HG02852 (cell line): ENCODE measurements around the gene SKI.
"Not testable (repeated sequence)": the region's sequence is repeated elsewhere in the genome, so short reads cannot be mapped to it uniquely, and the experiment has no call there.

Experiments used
- ATAC-seq: cut with Tn5 transposase; IDR thresholded peaks from one replicate; pipeline ENCODE4 v1.9.1; 2021; ENCODE audit warnings: mild to moderate bottlenecking, moderate library complexity; ENCODE audit not compliant: unreplicated experiment

Gene SKI

GRCh38 chr1:2318314-2319278 is 90.5 kb downstream of the SKI start:
- ATAC-seq: no peak

DNA sequence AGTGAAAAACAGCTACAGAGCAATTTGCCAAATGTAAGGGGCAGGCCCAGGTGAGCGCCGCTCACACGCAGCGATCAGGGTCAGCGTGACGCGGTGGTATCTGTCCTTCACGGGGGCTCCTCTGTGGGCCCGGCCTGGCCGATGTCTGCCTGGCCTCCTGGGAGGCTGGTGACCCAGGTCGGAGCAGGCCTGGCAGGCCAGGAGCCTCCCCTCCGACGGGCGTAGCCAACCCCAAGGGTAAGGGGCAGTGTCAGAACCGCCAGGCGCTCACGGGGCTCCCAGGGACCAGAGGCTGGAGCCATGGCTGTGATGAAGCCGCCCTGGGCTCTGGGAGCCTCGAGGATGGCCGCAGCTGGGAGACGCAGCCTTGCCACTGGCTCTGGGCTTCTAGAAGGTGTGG is 91.2 kb downstream of the SKI start:
- no peak for ATAC-seq

DNA sequence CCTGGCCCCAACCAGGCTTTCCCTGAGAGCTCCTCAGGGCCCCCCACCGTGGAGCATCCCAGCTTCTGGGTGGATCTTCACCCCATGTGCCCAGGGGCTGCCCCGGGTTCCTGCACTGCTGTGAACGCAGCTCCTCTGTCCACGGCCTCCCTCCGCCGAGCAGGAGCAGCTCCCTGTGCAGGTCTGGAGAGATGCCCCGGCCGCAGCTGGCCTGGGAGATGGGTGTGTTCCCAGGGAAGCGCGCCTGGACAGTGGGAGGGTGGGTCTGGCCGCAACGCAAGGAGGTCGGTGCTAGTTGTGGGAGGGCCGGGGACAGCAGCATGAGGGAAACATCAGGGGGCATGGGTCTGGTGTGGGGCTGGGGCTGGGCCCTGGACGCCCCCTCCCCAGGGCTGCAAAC is 91.9 kb downstream of the SKI start:
- ATAC-seq: no peak

DNA sequence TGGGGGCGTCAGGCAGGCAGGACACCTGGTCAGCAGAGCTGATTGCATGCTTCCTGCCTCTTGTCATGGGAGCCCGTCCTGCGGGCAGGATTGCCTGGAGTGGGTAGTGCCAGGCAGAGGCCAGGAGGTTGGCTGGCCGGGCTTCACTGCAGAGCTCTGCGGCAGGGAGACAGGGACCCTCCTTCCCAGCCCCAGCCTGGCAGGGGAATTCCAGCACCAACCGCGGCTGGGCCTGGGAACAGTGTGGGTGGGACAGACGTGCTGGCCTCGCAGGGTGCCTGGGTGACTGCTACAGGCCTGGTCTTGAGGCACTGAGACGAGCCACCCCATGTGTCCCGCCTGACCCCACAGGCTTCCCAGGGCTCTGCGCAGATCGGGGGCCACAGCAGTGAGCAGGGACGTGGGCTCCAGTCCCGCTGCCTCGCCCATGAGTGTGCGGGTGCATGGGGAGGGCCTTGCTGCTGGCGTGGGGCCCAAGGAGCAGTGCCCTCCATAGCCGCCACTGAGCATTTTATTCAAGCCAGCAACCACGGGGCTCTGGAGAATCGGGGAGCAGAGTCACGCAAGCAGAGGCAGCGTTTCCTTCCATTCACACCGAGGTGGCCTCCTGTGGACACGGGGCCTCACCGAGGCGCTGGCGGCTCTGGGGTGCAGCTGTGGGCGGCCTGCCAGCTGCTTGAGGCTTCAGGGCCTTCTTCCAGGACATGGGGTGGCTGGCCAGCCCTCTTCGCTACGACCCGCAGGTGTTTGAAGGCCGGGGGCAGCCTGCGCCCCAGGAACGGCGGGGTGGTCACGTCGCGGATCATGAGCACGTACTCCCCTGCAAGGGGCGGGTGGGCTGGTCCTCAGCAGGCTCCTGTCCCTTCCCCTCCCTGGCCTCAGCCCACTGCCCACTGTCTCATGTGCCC is 92.9 kb downstream of the SKI start:
- no peak for ATAC-seq

- ATAC-seq: no peak
These were observed 94.0 kb downstream of the SKI start for GRCh38 chr1:2322065-2322571.

- no peak for ATAC-seq
These were observed 94.6 kb downstream of the SKI start for GRCh38 chr1:2322581-2323211.

GRCh38 chr1:2323451-2323974 is 95.4 kb downstream of the SKI start:
- ATAC-seq: no peak

GRCh38 chr1:2324553-2325366 is 96.6 kb downstream of the SKI start:
- ATAC-seq: no peak

DNA sequence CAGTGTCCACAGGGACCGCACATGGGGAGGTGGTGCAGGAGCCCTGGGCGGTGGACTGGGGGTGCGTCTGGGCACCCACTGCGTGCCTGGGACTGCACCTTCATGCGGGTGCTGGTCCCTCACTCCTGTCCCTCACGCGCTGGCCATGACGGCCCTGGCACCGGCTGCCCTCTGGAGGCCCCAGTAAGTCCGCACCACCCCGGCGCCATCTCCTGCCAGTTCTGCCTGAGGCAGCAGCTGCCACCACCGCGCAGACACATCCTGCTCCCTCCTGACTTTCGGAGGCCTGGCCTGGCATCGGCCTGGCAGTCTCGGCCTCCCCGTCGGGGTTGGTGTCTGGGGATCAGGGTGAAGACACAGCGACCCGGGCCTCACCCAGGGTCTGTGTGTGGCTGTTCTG is 98.4 kb downstream of the SKI start:
- ATAC-seq: no peak

DNA sequence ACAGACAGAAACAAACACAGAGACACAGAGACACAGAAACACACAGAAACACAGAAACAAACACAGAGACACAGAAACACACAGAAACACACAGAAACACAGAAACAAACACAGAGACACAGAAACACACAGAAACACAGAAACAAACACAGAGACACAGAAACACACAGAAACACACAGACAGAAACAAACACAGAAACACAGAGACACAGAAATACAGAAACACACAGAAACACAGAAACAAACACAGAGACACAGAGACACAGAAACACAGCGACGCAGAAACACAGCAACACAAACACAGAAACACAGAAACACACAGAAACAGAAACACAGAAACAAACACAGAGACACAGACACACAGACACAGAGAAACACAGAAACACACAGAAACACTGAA is 99.0 kb downstream of the SKI start:
- not testable (repeated sequence) for ATAC-seq

GRCh38 chr1:2327841-2328240 is 99.7 kb downstream of the SKI start:
- ATAC-seq: no peak

DNA sequence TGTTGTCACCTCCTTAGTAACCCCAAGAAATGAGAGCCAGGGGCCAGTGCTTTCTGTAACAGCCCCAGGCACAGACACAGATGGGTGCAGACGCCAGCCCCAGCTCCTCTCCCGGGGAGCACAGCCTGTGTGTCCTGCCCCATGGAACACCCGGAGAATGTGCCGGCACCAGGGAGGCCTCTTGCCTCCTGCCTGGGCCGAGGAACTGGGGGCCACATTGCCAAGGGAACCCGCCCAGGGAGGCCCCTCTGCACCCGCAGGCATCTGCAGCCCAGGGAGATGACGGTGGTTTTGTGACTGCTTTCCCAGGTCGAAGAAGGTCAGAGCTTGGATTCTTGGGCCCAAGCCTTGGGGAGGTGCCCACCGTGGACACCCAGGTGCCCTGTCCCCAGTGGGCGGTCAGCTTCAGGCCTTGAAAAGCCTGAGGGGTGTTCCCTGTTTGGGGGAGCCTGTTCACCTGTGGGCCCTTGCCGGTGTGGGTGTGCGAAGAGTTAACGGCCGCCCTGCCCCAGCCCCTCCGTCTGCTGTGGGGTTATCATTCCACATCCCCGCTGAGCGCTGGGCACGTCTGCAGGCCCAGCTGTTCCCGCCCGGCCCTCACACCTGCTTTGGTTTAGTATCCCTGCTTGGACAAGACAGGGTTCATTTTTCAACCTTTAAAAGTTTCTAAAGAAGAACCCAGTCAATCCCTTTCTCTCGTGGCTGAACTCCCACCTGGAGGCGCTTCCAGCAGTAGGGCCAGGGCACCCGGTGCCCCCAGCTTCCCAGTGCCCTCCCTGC is 100.7 kb downstream of the SKI start:
- no peak for ATAC-seq

- no peak for ATAC-seq
These were observed 101.9 kb downstream of the SKI start for GRCh38 chr1:2330035-2330434.

DNA sequence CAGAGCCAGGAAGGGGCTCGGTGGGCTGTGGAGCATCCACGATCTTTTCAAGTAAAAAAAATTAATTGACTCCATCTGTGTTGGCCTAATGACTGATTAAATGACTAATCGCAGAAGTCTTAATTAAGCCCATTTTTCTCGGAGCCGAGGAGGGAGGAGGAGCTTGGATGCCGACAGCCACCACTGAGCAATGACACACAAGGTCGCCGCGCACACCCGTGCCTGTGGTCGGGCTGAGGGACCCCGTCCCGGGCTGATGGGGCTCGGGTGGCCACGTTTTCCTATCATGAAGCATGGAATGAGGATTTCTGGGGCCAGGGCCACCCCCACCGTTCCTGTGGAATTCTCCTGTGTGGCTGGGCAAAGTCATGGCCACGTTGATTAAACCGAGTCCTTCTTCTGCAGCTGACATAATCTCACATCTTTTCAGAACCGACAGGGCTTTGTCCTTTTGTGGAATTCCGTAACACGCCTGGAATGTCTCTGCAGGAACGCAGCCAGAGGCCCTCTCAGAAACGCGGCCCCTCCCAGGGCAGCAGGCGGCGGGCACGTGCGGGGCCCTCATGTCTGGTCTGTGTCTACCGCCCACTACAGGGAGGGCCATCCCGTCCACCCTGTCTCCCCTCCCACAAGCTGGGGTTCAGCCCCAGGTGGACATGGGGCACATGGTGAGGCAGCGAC is 102.5 kb downstream of the SKI start:
- no peak for ATAC-seq

GRCh38 chr1:2331200-2331544 is 103.1 kb downstream of the SKI start:
- ATAC-seq: no peak

- not testable (repeated sequence) for ATAC-seq
These were observed 103.5 kb downstream of the SKI start for GRCh38 chr1:2331580-2331979.

GRCh38 chr1:2334366-2334765 is 106.2 kb downstream of the SKI start:
- no peak for ATAC-seq

- ATAC-seq: no peak
These were observed 106.9 kb downstream of the SKI start for GRCh38 chr1:2334883-2335534.
